GM12892 (cell line): Measurements from ENCODE around the gene PLEKHG2.

Experiments used
- DNase-seq: peaks from one replicate; pipeline ENCODE4 v3.0.0; 2011; ENCODE audit not compliant: insufficient read length
- FAIRE-seq: peaks from 2 replicates; lab custom pipeline; 2011; peaks lifted over from hg19 to GRCh38; lab: Jason Lieb, UNC
- POLR2A ChIP-seq: IDR thresholded peaks from 2 replicates; pipeline ENCODE4 v1.6.1; 2011; ENCODE audit warnings: low read depth, low read length, control low read depth
- POLR2AphosphoS5 ChIP-seq: IDR thresholded peaks from 2 replicates; pipeline ENCODE4 v1.6.1; 2011; ENCODE audit warnings: low read depth, low read length, control low read depth
- TAF1 ChIP-seq: IDR thresholded peaks from 2 replicates; pipeline ENCODE4 v1.6.1; 2011; ENCODE audit warnings: low read depth, mild to moderate bottlenecking, control low read depth, low read length, borderline replicate concordance

Gene PLEKHG2

GRCh38 chr19:39388657-39389056 is 23.8 kb upstream of the PLEKHG2 start:
- FAIRE-seq = no peak

GRCh38 chr19:39389631-39390414 is 22.6 kb upstream of the PLEKHG2 start:
- no peak for DNase-seq
- TF ChIP-seq POLR2AphosphoS5 = no peak
- no peak for TF ChIP-seq POLR2A
- TF ChIP-seq TAF1 = no peak
- FAIRE-seq = peak; percentile 61

More at GRCh38 chr19:39388657-39389056, 23.8 kb upstream of the PLEKHG2 start:
- no peak for DNase-seq
- TF ChIP-seq TAF1 (no peak), POLR2A (no peak), POLR2AphosphoS5 (no peak)

- FAIRE-seq (no peak), DNase-seq (no peak)
- TF ChIP-seq TAF1 (no peak), POLR2AphosphoS5 (no peak), POLR2A (no peak)
Observed at GRCh38 chr19:39390451-39390750, 22.1 kb upstream of the PLEKHG2 start.

- FAIRE-seq (peak; percentile 99), DNase-seq (peak; percentile 98)
- TF ChIP-seq POLR2A (peak; percentile 96), POLR2AphosphoS5 (peak; percentile 98), TAF1 (peak; percentile 92)
Observed at GRCh38 chr19:39390751-39391437, 21.6 kb upstream of the PLEKHG2 start, which contains the start of the genes MED29 and PAF1. TSS of gene MED29 (plus strand) at chr19:39391378. CDS start at chr19:39391423, 45 bp downstream. TSS of gene PAF1 (minus strand) at chr19:39391106. CDS start at chr19:39390864, 242 bp downstream.

GRCh38 chr19:39397360-39398296 is 14.8 kb upstream of the PLEKHG2 start:
- peak; percentile 88 for FAIRE-seq

GRCh38 chr19:39398297-39398864 is 14.1 kb upstream of the PLEKHG2 start:
- FAIRE-seq (peak; percentile 69), DNase-seq (no peak)
- 0 out of 2 replicates have a peak, but pooled peaks have one; percentile 23 for TF ChIP-seq POLR2AphosphoS5
- TF ChIP-seq TAF1 = no peak

More at GRCh38 chr19:39397360-39398296, 14.8 kb upstream of the PLEKHG2 start:
- TF ChIP-seq POLR2AphosphoS5 = peak; percentile 67
- TF ChIP-seq TAF1 = no peak
- TF ChIP-seq POLR2A = peak; percentile 48; the same call in 1 of the 2 replicates
- DNase-seq = peak; percentile 94

- no peak for FAIRE-seq
- TF ChIP-seq POLR2AphosphoS5 = 0 out of 2 replicates have a peak, but pooled peaks have one; percentile 13
- no peak for TF ChIP-seq POLR2A
- no peak for DNase-seq
Observed at GRCh38 chr19:39399668-39400050, 12.8 kb upstream of the PLEKHG2 start.

- DNase-seq (no peak), FAIRE-seq (no peak)
- TF ChIP-seq POLR2AphosphoS5 = 0 out of 2 replicates have a peak, but pooled peaks have one; percentile 5
- TF ChIP-seq TAF1 = no peak
Observed at GRCh38 chr19:39400061-39400460, 12.4 kb upstream of the PLEKHG2 start.

- DNase-seq (no peak), FAIRE-seq (no peak)
- TF ChIP-seq TAF1 (no peak), POLR2A (no peak)
Observed at GRCh38 chr19:39401070-39401548, 11.4 kb upstream of the PLEKHG2 start.

GRCh38 chr19:39401549-39402345 is 10.7 kb upstream of the PLEKHG2 start:
- 0 out of 2 replicates have a peak, but pooled peaks have one; percentile 47 for TF ChIP-seq POLR2AphosphoS5
- no peak for TF ChIP-seq POLR2A
- TF ChIP-seq TAF1 = peak; percentile 53; the same call in 1 of the 2 replicates
- no peak for FAIRE-seq
- no peak for DNase-seq
